GM18870 (cell line): ENCODE data around the gene LRRK1.

Source experiments
- ATAC-seq: cut with Tn5 transposase; IDR thresholded peaks from one replicate; pipeline ENCODE4 v1.9.1; 2021; ENCODE audit warnings: moderate library complexity; ENCODE audit not compliant: unreplicated experiment

Gene LRRK1

DNA sequence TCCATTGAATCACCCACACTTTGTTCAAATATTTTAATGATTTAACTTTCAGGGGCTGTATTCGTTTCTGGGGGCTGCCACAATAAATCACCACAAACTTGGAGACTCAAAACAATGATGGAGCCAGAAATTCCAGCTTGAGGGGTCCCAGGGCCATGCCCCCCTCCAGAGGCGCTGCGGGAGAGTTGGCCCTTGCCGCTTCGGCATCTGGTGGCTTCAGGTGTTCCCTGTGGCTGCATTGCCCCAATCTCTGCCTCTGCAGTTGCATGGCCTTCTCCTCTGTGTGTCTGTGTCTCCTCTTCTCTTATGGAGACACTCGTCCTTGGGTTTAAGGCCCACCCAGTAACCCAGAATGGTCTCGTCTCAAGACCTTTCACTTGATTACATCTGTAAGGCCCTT is 187.9 kb downstream of the LRRK1 start:
- no peak for ATAC-seq

DNA sequence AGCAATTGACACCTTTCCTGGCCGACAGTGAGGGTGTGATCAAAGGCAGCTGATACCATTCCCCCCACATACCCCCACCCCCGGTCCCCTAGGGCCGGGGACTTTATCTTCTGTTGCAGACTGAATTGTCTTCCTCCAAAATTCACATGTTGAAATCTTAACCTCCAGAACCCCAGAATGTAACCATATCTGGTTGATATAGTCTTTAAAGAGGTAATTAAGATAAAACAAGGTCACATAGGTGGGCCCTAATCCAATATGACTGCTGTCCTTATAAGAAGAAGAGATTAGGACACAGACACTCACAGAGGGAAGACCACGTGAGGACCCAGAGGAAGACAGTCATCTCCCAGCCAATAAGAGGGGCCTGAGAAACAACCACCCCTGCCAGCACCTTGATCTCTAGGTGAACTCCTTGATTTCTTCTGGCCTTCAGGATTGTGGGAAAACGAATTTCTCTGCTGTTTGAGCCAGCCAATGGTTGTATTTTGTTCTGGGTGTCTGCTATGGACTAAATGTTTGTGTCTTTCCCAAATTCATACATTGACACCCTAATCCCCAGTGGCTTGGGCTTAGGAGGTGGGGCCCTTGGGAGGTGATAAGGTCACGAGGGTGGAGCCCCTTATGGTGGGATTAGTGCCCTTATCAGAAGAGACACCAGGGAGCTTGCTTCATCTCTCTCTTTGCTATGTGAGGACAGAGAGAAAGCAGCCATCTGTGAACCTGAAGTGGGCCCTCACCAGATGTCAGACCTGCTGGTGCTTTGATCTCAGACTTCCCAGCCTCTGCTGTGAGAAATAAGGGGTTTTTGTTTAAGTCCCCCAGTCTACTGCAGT is 188.7 kb downstream of the LRRK1 start:
- no peak for ATAC-seq

- ATAC-seq, result no peak
Measured at GRCh38 chr15:101108461-101108775, 189.3 kb downstream of the LRRK1 start.

- no peak for ATAC-seq
Measured at GRCh38 chr15:101108791-101109190, 189.6 kb downstream of the LRRK1 start.

DNA sequence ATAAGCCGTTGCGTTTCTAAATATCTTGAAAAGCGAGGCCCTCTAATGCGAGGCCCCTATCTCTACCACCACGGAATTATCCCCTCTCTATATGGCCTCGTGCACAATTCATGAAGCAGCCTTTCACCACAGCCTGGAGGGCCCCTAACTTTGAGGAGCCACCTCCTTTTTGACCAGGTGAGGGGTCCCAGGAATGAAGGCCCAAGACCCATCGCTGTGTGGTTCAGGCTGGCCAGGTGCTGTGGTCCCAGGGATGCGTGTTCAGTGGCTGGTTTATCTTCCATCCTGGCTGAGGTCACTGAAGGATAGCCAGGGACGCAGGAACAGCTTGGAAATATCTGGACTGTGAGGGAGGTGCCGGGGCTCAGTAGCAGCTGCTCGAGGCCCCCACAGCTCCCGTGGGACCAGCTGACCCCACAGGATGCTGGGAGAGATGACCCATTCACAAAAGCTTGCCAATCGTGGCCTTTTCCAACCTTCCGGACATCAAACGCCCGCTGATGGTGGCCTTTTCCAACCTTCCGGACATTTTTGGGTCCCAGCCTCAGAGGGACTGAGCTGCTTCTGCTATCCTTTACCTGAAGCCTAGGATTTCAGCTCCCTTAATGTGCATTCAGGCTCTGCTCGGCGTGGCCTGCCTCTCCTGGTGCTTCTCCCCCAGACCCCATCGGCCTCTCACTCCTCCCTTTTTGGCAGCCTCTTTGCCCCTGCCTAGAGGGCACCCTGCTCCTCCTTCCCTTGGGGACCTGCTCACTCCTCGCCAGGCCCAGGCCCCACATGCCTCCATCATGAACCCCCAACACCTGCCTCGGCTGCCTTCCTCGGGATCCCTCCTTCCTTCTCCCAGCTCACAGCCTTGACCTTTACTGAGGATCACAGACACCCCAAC is 191.8 kb downstream of the LRRK1 start:
- no peak for ATAC-seq

GRCh38 chr15:101111570-101112262 is 192.6 kb downstream of the LRRK1 start:
- ATAC-seq, result no peak

- no peak for ATAC-seq
Measured at GRCh38 chr15:101112336-101113113, 193.4 kb downstream of the LRRK1 start.

- no peak for ATAC-seq
Measured at GRCh38 chr15:101113114-101114005, 194.2 kb downstream of the LRRK1 start.

- ATAC-seq, result no peak
Measured at GRCh38 chr15:101114166-101114565, 195.0 kb downstream of the LRRK1 start.

GRCh38 chr15:101114610-101115009 is 195.5 kb downstream of the LRRK1 start:
- no peak for ATAC-seq

- no peak for ATAC-seq
Measured at GRCh38 chr15:101115393-101115785, 196.2 kb downstream of the LRRK1 start.

GRCh38 chr15:101115786-101116680 is 196.9 kb downstream of the LRRK1 start:
- ATAC-seq, result no peak

DNA sequence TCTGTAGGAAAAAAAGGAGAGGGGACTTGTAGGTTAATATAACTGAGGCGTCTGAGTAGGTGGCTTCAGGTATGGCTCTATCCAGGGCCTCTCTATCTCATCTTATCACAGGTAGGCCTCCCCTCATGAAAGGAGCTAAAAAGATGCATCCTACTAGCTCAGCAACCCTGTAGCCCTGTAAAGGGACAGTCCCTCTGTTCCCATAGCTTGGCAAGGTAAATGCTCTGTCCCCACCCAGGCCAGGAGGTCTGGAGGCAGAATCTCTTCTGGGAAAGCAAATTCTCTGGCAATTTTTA is 197.5 kb downstream of the LRRK1 start:
- no peak for ATAC-seq

DNA sequence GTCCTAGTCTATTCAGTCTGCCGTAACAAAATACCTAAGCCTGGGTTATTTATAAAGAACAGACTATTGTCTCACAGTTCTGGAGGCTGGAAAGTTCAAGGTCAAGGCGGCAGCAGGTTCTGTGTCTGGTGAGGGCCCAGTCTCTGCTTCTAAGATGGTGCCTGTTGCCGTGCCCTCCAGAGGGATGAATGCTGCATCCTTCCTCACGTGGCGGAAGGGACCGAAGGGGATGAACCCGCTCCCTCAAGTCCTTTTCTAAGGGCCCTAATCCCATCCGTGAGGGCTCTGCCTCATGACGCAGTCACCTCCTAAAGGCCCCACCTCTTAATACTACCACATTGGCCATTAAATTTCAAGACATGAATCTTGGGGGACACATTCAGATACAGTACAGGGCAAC is 199.0 kb downstream of the LRRK1 start:
- ATAC-seq, result no peak

- ATAC-seq, result no peak
Measured at GRCh38 chr15:101118615-101119014, 199.5 kb downstream of the LRRK1 start.

GRCh38 chr15:101119181-101119580 is 200.0 kb downstream of the LRRK1 start:
- ATAC-seq, result no peak
